AG04449 (cell line): ENCODE measurements around the gene ING5.

Source experiments
- CTCF ChIA-PET: fragments of 350-600 bp; formaldehyde crosslinking; extraction: SDS; loops from one replicate; lab custom pipeline; 2021; ENCODE audit warnings: antibody characterized with exemption; lab: Yijun Ruan, JAX
- POLR2A ChIA-PET: fragments of 400-600, 350-600 bp; formaldehyde crosslinking; extraction: SDS; loops from one replicate; lab custom pipeline; 2020; ENCODE audit warnings: antibody characterized with exemption, inconsistent platforms; lab: Yijun Ruan, JAX
- DNase-seq: peaks from one replicate; pipeline ENCODE4 v3.0.0-alpha.2; 2010; ENCODE audit warnings: low read depth, low spot score
- H3K4me3 ChIP-seq: 2 replicates; pipeline ENCODE4 v1.5.1; 2011; ENCODE audit warnings: low read depth, mild to moderate bottlenecking, control low read depth, low read length
- CTCF ChIP-seq: IDR thresholded peaks from one replicate; pipeline ENCODE4 v1.5.1; 2011; ENCODE audit warnings: mild to moderate bottlenecking, moderate library complexity, low read length, control low read depth, inconsistent platforms; ENCODE audit not compliant: insufficient read depth; ENCODE audit errors: missing control alignments

The ING5 gene

GRCh38 chr2:241670333-241671110 lies 31.3 kb upstream of the ING5 start:
- CTCF ChIA-PET, result interaction anchor here (0.6 to 2.9 kb wide), 8 partner anchors 9 to 208 kb away, joined by 3 to 12 read pairs (median 4); partner anchors contain the start of gene D2HGDH
- DNase-seq, result no peak
- H3K4me3 ChIP-seq, result no peak overlapping the region
- POLR2A ChIA-PET, result no interaction called here
- no peak for TF ChIP-seq CTCF

- H3K4me3 ChIP-seq, result no peak overlapping the region
- ChIA-PET POLR2A (no interaction called here), CTCF (interaction anchor here (1.1 to 2.9 kb wide), 4 partner anchors 10 to 207 kb away, joined by 4 to 11 read pairs (median 6); no protein-coding TSS in a partner anchor)
Measured at GRCh38 chr2:241671457-241672240, 30.2 kb upstream of the ING5 start.

GRCh38 chr2:241672243-241673188 lies 29.3 kb upstream of the ING5 start:
- no peak for DNase-seq
- ChIA-PET POLR2A (no interaction called here), CTCF (interaction anchor here (1.4 to 2.9 kb wide), 2 partner anchors 8 to 13 kb away, joined by 4 to 11 read pairs; no protein-coding TSS in a partner anchor)
- no peak overlapping the region for H3K4me3 ChIP-seq
- no peak for TF ChIP-seq CTCF

More at GRCh38 chr2:241671457-241672240, 30.2 kb upstream of the ING5 start:
- no peak for DNase-seq
- no peak for TF ChIP-seq CTCF

- POLR2A ChIA-PET, result no interaction called here
- CTCF ChIA-PET, result interaction anchor here (1.4 to 2.9 kb wide), 2 partner anchors 8 to 14 kb away, joined by 4 to 11 read pairs; no protein-coding TSS in a partner anchor
- no peak for DNase-seq
Measured at GRCh38 chr2:241673189-241673663, 28.6 kb upstream of the ING5 start.

More at GRCh38 chr2:241673189-241673663, 28.6 kb upstream of the ING5 start:
- no peak for TF ChIP-seq CTCF
- H3K4me3 ChIP-seq, result no peak overlapping the region
